DOHH2 (cell line): ENCODE measurements around the gene MPRIP.

Experiments
- H3F3A ChIP-seq: fragments of 200-600 bp; sonication (generic), shearing (Covaris generic); 2 replicates; pipeline ENCODE4 v1.6.0; 2016; ENCODE audit warnings: antibody characterized with exemption, mild to moderate bottlenecking; ENCODE audit not compliant: control insufficient read depth, insufficient read depth
- H3K27ac ChIP-seq: fragments of 200-600 bp; sonication (generic); 2 replicates; pipeline ENCODE4 v1.5.1; 2014; ENCODE audit warnings: low read depth, mild to moderate bottlenecking, low read length, moderate library complexity
- H3K27me3 ChIP-seq: fragments of 200-600 bp; sonication (generic); 2 replicates; pipeline ENCODE4 v1.6.1; 2014; ENCODE audit warnings: mild to moderate bottlenecking, low read length, mixed read lengths; ENCODE audit not compliant: control insufficient read depth
- H3K36me3 ChIP-seq: fragments of 200-600 bp; sonication (generic); 2 replicates; pipeline ENCODE4 v1.6.1; 2014; ENCODE audit warnings: mild to moderate bottlenecking, low read length, moderate library complexity, mixed read lengths; ENCODE audit not compliant: control insufficient read depth
- H3K4me1 ChIP-seq: fragments of 200-600 bp; sonication (generic); 2 replicates; pipeline ENCODE4 v1.6.1; 2014; ENCODE audit warnings: mild to moderate bottlenecking, low read length, mixed read lengths; ENCODE audit not compliant: control insufficient read depth
- H3K4me2 ChIP-seq: fragments of 200-600 bp; sonication (generic); 2 replicates; pipeline ENCODE4 v1.6.0; 2014; ENCODE audit warnings: mild to moderate bottlenecking, low read length, moderate library complexity
- H3K4me3 ChIP-seq: fragments of 200-600 bp; sonication (generic); 2 replicates; pipeline ENCODE4 v1.5.1; 2014; ENCODE audit warnings: mild to moderate bottlenecking, low read length, mixed read lengths
- H3K79me2 ChIP-seq: fragments of 200-600 bp; sonication (generic); 2 replicates; pipeline ENCODE4 v1.6.1; 2014; ENCODE audit warnings: mild to moderate bottlenecking, low read length, mixed read lengths; ENCODE audit not compliant: control insufficient read depth
- H3K9me2 ChIP-seq: fragments of 200-600 bp; sonication (generic); replicated peaks from 2 replicates; pipeline ENCODE4 v1.6.1; 2014; ENCODE audit warnings: mild to moderate bottlenecking, low read length, mixed read lengths; ENCODE audit not compliant: control insufficient read depth
- H3K9me3 ChIP-seq: fragments of 200-600 bp; sonication (generic); 2 replicates; pipeline ENCODE4 v1.6.1; 2014; ENCODE audit warnings: antibody characterized with exemption, low read length, mixed read lengths; ENCODE audit not compliant: control insufficient read depth, insufficient read depth
- H4K20me1 ChIP-seq: fragments of 200-600 bp; sonication (generic); 2 replicates; pipeline ENCODE4 v1.6.0; 2014; ENCODE audit warnings: low read depth, mild to moderate bottlenecking, antibody characterized with exemption, low read length, moderate library complexity; ENCODE audit not compliant: control insufficient read depth, insufficient read depth
- EZH2phosphoT487 ChIP-seq: fragments of 200-600 bp; sonication (generic); IDR thresholded peaks from 2 replicates; pipeline ENCODE4 v1.6.1; 2017; ENCODE audit warnings: borderline replicate concordance, mild to moderate bottlenecking, antibody characterized with exemption, low read length, moderate library complexity, mixed read lengths
- TF ChIP-seq, protein P1 (sequence below): fragments of 200-600 bp; sonication (generic); IDR thresholded peaks from one replicate; pipeline ENCODE4 v1.5.1; 2014; ENCODE audit warnings: antibody characterized with exemption, mild to moderate bottlenecking, low read depth, low read length; ENCODE audit not compliant: poor library complexity, severe bottlenecking

MPRIP gene

DNA sequence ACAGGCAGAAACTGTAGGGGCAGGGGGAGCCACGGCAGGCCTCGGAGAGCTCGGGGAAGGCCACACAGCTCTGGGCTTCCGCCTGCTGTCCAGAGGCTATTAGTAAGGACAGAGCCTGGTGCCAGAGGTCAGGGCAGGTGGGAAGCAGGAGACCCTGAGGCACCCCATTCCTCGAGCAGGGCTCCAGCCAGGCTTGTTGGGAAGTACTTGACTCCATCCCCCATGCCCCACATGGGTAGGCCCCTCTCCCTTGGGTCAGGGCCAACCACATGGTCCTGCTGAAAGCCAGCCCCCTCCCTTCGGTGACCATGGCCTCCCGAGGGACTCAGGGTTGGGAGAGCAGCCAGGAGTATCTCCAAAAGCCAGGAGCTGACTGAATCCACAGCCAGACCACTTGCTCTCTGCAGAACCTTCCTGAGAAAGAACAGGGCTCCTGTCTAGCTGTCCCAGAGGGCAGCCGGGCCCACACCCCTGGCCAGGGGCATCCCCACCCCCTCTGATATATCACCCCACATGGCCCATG is 17.4 kb upstream of the MPRIP start:
- no peak for TF ChIP-seq EZH2phosphoT487
- TF ChIP-seq, protein P1, sequence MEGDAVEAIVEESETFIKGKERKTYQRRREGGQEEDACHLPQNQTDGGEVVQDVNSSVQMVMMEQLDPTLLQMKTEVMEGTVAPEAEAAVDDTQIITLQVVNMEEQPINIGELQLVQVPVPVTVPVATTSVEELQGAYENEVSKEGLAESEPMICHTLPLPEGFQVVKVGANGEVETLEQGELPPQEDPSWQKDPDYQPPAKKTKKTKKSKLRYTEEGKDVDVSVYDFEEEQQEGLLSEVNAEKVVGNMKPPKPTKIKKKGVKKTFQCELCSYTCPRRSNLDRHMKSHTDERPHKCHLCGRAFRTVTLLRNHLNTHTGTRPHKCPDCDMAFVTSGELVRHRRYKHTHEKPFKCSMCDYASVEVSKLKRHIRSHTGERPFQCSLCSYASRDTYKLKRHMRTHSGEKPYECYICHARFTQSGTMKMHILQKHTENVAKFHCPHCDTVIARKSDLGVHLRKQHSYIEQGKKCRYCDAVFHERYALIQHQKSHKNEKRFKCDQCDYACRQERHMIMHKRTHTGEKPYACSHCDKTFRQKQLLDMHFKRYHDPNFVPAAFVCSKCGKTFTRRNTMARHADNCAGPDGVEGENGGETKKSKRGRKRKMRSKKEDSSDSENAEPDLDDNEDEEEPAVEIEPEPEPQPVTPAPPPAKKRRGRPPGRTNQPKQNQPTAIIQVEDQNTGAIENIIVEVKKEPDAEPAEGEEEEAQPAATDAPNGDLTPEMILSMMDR = no peak
- Histone ChIP-seq H3K4me3 (no peak overlapping the region), H3K27me3 (peaks cover 15% of the 10 kb centered on the region), H3K9me2 (no peaks in the 10 kb centered on the region), H3K4me2 (no peak overlapping the region), H3K27ac (no peak overlapping the region), H3K9me3 (no peaks in the 10 kb centered on the region), H3K4me1 (peaks cover 12% of the 10 kb centered on the region), H3K36me3 (no peaks in the 10 kb centered on the region), H3F3A (no peaks in the 10 kb centered on the region), H4K20me1 (no peaks in the 10 kb centered on the region), H3K79me2 (no peaks in the 10 kb centered on the region)

DNA sequence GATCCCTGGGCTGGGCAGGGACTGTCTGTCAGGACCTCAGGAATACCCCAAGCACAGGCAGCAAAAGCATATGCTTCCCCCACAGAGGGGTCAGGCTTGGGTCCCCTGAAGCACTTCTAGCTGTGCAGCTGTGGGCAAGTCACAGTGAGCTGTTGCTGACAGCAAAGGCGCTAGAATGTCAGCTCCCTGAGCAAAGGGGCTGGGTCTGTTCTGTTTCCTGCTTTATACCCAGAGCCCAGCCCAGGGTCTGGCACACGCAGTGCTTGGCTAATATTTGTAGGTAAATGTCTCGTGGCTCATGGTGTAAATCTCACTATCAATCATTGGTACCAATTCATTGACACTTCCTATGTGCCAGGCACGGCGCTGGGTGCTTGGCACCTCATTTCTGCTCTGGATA is 16.6 kb upstream of the MPRIP start:
- Histone ChIP-seq H3K36me3 (no peaks in the 10 kb centered on the region), H3K79me2 (no peaks in the 10 kb centered on the region), H4K20me1 (no peaks in the 10 kb centered on the region), H3K9me3 (no peaks in the 10 kb centered on the region), H3K4me3 (no peak overlapping the region), H3K4me2 (no peak overlapping the region), H3F3A (no peaks in the 10 kb centered on the region), H3K9me2 (no peaks in the 10 kb centered on the region), H3K4me1 (peaks cover 12% of the 10 kb centered on the region), H3K27me3 (peaks cover 18% of the 10 kb centered on the region), H3K27ac (no peak overlapping the region)
- TF ChIP-seq, protein P1 = no peak
- no peak for TF ChIP-seq EZH2phosphoT487

DNA sequence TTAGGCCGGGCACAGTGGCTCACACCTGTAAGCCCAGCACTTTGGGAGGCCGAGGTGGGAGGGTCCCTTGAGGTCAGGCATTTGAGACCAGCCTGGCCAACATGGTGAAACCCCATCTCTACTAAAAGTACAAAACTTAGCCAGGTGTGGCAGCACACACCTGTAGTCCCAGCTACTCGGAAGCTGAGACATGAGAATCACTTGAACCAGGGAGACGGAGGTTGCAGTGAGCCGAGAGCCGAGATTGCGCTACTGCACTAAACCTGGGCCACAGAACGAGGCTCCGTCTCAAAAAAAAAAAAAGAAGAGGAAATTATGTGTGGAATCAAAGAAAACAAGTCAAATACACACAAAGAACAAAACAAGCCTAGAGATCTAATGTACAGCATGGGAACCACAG is 16.1 kb upstream of the MPRIP start:
- H3K9me3 ChIP-seq = no peaks in the 10 kb centered on the region
- no peaks in the 10 kb centered on the region for H3K36me3 ChIP-seq
- no peak overlapping the region for H3K4me2 ChIP-seq
- H4K20me1 ChIP-seq = no peaks in the 10 kb centered on the region
- H3K79me2 ChIP-seq = no peaks in the 10 kb centered on the region
- TF ChIP-seq, protein P1 = no peak
- TF ChIP-seq EZH2phosphoT487 = no peak
- H3K4me3 ChIP-seq = no peak overlapping the region
- no peak overlapping the region for H3K27ac ChIP-seq
- peaks cover 12% of the 10 kb centered on the region for H3K4me1 ChIP-seq
- H3K9me2 ChIP-seq = no peaks in the 10 kb centered on the region
- no peaks in the 10 kb centered on the region for H3F3A ChIP-seq
- peaks cover 18% of the 10 kb centered on the region for H3K27me3 ChIP-seq
